Jurkat, Clone E6-1 (cell line): Measurements from ENCODE around the gene CD109.
"Not testable (repeated sequence)": the region's sequence is repeated elsewhere in the genome, so short reads cannot be mapped to it uniquely, and the experiment has no call there.

ENCODE experiments used
- DNase-seq: peaks from one replicate; pipeline ENCODE4 v3.0.0-alpha.2; 2011; ENCODE audit warnings: low read depth, low spot score
- H3K4me3 ChIP-seq: 2 replicates; pipeline ENCODE4 v1.5.1; 2011; ENCODE audit warnings: mild to moderate bottlenecking, low read length, control low read depth, moderate library complexity

Gene CD109

DNA sequence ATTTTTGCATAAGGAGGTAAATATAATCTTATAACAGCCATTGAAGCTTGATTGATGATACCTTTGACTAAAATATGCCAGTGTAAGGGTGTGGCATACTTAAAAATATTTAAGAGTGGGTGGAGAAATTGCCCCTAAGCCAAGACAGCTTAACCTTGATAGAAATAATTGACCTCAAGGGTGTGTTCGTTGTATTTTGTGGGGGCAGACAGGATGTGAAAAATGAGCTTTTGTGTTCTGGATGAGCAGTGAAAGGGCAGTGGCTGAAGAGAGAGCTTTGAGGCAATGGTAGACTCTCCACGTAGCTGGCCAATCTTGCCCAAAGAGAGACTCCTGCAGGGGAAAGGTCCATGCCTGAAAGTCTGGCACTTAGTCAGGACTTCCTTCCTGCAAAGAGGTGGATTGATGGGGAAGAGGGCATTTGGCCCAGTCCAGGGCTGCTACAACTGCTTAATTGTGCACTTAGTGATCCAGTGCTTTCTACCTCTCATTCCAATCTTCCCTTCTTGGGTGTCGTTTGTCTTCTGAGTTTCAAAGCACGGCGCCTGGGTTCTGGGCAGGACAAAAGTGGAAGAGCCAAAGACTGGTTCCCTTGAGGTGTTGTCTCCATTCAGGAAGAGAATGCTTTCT is 15.6 kb upstream of the CD109 start:
- no peak overlapping the region for H3K4me3 ChIP-seq
- no peak for DNase-seq

DNA sequence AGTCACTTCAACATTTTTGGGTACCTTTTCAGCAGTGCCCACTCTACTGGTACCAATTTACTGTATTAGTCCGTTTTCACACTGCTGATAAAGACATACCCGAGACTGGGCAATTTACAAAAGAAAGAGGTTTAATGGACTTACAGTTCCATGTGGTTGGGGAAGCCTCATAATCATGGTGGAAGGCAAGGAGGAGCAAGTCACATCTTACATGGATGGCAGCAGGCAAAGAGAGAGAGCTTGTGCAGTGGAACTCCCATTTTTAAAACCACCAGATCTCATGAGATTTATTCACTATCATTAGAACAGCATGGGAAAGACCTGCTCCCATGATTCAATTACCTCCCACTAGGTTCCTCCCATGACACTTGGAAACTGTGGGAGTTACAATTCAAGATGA is 12.4 kb upstream of the CD109 start:
- DNase-seq, H3K4me3 ChIP-seq: not testable (repeated sequence)

DNA sequence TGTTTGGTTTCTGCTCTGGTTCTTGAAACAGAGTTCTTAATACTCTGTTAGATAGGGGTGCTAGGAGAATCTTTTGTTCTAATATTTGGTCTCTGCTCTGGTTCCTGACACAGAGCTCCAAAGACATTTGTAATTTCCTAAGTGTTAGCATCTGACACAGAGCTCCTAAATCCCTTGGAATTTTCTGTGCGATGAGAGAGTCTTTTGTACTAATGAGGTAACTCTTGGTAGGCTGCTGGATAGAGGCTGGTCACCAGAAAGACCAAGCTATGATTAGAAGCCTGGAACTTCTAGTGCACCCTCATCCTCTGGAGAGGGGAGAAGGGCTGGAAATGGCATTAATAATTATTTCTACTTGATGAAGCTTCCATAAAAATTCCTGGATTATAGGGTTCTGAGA is 7.7 kb upstream of the CD109 start:
- no peak for DNase-seq
- H3K4me3 ChIP-seq, result no peak overlapping the region

DNA sequence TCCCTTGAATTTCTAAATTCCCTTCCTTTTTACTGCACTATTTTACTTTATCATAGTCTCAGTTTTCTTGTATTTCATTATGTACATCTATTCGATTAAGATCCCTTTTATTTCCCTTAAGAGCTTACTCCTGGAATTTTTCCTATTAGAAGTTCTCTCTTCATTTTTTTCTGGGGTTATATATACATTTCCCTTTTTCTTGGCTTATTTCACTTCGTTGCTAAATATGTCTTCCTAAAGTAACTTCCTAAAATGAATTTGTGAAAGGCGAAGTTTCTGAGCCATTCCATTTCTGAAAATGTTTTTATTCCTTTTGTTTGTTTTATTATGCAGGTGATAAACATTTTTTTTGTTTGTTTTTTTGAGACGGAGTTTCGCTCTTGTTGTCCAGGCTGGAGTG is 5.9 kb upstream of the CD109 start:
- DNase-seq, result no peak
- no peak overlapping the region for H3K4me3 ChIP-seq

DNA sequence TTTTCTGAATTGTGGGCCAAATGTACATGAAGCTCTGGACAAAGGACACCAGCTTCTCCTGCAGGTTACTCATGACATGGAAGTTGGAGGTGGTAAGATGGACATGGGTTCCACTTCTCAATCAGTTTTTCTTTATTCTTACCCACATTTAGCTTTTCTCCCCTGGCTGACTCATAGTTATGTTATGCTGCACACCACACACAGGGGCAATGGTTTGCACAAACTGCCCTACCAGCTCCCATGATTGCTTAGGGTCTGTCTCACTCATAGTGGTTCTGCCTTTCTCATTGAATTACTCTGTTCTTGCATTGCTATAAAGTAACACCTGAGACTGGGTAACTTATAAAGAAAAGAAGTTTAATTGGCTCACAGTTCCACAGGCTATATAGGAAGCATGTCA is 4.5 kb upstream of the CD109 start:
- DNase-seq, result no peak
- no peak overlapping the region for H3K4me3 ChIP-seq

DNA sequence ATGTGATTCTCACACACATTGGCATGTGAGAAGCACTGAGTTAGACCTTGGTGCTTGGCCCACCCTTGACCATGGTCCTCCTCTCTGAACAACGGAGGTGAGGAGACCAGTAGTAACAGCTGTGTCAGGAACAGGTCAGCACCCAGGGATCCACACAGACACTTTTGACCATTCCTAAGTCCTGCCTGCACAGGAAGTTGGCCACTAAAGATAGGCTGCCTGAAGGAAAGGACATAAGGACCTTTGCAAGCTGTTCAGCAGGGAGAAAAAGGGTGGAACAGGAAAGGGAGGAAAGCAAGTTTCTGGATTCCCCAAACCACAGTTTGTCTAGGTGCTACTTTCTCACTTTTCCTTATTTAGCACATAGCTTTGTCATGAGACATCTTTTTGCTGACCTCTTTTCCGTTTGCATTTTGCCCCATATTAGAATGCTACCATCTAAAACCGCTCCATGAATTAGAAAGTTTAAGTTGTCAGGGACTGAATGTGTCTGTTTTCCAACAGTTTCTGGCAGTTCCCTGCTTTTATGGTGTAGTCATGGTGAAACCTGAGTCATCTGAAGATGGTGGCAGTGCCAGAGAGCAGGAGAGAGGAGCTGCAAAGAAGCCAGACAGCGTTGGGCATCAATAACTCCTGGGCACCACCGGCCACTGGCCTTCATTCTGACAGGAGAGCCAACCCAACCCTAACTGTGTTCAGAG is 1.1 kb upstream of the CD109 start:
- DNase-seq, result no peak
- H3K4me3 ChIP-seq, result no peak overlapping the region

DNA sequence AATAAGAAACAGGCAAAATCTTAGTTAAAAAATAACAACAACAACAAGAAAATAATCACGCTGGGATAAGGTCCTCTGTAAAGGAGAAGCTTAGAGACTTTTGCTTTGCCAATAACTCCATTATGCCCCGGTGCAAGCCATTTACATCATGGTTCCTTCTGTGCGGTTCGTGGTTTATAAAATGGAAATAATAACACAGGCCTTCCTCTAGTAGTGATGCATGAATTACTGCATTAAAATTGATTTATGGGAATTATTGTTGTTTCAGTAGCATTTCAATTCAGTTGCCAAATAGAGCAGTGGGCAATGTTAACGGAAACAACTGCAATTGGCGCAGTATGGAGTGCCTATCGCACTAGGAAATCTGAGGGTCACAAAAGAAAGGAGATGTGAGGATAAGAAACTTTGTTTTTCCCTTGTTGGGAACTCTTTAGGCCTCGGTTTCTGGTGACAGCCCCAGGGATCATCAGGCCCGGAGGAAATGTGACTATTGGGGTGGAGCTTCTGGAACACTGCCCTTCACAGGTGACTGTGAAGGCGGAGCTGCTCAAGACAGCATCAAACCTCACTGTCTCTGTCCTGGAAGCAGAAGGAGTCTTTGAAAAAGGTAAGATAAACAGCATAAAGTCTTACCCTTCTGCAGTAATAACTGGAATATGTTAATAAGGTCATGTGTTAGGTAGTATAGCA is 1.1 kb downstream of the CD109 start:
- no peak overlapping the region for H3K4me3 ChIP-seq
- no peak for DNase-seq

DNA sequence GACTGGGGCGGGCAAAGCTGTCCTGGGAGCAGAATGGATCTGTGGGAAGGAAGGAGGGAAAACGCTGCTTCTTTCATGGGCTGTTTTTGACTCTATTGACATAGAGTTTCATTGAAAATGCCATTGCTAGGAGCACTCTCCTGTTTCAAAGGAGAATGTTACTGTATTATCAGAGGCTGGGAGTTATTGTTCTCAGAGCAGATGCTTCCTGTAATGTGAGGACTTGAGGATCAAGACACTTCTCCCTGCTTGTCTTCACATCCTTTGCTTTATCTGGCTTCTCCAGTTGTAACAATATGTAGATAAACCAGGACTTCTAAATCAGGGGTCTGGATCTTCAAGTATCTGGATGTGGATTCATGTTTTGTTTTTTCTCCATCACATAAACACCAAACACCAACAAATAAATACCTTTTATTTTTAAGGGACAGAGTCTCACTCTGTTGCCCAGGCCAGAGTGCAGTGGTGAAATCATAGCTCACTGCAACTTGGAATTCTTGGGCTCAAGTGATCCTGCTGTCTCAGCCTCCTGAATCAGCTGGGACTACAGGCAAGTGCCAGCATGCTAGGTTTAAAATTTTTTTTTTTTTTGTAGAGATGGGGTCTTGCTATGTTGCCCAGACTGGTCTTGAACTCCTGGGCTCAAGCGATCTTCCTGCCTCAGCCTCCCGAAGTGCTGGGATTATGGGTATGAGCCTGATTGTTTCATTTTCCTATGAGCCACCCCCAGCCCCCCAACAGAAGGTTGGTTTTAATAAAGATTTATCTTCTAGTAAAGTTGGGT is 3.9 kb downstream of the CD109 start:
- H3K4me3 ChIP-seq, result no peak overlapping the region
- no peak for DNase-seq

DNA sequence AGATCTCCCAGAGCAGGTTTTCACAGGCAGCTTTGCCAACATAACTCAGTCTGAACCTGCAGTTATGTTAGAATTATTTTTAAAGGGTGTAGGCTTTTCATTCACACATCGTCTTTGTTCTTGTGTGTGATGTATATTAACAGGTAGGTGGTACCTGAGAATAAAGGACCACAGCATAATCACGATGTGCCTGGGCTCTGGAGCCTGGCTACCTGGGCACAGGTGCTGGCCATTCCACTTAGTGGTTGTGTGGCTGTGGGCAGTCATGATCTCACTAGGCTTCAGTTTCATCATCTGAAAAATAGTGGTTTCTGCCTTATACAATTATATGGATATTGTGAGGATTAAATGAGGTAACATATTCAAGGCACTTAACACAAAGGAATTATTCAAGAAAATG is 6.4 kb downstream of the CD109 start:
- no peak overlapping the region for H3K4me3 ChIP-seq

DNA sequence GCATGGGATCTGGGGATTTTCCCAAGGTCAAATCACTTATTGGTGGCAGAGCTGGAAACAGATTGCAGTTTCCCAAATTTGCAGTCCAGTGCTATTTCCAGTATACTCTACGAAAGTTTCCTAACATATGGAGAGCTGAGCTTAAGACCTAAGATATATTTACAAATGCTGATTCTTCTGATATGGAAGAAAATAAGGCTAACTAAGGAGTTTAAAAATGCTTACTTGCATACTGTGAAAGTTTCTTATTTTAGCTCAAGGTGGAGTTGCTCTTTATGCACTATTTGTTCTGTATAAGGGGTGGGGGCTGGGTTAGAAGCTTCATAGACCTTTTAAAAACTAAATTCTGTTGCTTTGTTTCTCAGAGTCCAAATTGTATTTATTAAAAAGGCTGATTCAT is 7.5 kb downstream of the CD109 start:
- no peak for DNase-seq
- no peak overlapping the region for H3K4me3 ChIP-seq

More for the DNA sequence above, 6.4 kb downstream of the CD109 start:
- DNase-seq, result no peak

DNA sequence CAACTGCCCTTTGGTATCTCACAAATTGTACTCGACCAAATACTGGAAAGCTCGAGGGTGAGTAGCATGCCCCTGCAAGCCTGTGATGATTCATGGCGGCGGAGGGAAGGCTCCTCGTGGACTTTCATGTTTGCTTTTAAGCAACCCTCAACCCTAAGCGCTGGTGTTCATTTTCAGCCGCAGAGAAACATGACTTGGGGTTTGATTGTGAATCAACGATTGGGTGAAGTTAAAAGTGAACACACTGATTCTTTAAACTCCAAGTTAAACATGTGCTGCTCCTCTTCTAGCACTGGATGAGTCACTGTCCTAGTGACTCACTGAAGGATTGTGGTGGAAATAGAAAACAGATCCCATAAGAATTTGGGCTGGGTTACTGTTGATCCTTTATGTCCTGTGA is 8.3 kb downstream of the CD109 start:
- no peak overlapping the region for H3K4me3 ChIP-seq
- DNase-seq, result no peak

DNA sequence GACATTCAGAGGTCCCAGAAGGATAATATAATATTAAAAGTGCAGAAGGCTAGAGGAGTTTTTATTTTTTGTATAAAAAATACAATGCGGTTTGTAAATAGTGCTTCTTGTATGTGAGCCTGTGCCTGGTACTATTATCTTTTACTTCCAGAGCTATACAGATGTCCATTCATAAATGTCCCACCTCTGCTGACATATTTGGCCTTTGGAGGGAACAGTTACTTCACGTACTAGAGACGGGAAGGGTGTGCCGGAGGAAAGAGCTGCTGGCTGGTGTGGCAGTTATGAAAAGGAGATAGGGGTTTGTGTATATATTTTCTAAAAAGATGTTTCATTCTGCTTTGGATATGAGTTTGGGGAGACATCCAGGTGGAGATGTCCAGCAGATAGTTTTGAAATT is 8.8 kb downstream of the CD109 start:
- DNase-seq, result no peak
- no peak overlapping the region for H3K4me3 ChIP-seq

DNA sequence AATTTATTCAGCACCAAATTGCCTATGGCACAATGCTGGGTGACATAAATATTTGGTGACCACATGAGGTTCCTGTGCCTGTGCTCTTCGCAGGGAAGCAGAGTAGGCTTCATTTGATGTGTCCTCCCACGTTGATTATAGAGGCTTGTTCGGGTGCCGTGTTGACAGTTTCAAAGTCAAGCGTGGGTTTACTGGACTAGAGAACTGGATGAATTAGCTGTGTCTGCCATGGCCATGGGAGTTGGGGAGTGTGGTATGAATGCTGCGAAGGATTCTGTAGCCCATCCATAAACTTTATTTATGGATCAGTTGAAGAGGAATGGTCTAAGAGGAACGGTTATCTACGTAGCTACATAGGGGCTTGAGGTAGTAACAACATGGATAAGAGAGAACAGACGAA is 11.0 kb downstream of the CD109 start:
- no peak for DNase-seq
- H3K4me3 ChIP-seq, result no peak overlapping the region

DNA sequence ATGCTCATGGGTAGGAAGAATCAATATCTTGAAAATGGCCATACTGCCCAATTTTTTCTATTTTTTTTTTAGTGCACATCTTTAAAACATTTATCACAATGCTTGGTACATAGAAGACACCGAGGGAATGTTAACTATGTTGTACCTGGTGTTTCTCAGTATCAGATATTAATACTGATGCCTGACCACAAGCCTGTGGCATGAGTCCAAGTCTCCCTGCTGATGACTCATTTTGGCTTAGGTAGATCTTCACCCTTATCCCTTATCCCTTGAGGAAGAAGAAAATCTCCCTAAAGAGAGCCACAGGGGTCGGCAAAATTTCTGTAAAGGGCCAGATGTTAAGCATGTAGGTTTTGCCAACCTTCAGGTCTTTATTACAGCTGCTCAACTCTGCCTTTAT is 14.5 kb downstream of the CD109 start:
- no peak for DNase-seq
- H3K4me3 ChIP-seq, result no peak overlapping the region

DNA sequence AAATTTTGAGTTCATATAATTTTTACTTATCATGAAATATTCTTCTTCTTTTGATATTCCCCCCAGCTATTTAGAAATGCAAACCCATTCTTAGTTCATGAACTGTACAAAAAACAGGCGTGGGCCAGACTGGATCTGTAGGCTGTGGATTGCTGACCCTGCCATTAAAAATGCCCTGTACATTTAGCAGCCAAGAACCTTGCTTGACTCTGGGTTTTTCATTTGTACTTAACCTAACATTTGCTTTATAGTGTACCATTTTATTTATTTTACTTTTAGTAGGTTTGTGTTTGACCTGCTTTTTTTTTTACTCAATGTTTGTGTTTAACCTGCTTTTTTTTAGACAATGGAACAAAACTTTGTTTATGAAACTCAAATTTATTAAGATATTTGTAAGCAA is 14.9 kb downstream of the CD109 start:
- DNase-seq, result no peak
- no peak overlapping the region for H3K4me3 ChIP-seq

DNA sequence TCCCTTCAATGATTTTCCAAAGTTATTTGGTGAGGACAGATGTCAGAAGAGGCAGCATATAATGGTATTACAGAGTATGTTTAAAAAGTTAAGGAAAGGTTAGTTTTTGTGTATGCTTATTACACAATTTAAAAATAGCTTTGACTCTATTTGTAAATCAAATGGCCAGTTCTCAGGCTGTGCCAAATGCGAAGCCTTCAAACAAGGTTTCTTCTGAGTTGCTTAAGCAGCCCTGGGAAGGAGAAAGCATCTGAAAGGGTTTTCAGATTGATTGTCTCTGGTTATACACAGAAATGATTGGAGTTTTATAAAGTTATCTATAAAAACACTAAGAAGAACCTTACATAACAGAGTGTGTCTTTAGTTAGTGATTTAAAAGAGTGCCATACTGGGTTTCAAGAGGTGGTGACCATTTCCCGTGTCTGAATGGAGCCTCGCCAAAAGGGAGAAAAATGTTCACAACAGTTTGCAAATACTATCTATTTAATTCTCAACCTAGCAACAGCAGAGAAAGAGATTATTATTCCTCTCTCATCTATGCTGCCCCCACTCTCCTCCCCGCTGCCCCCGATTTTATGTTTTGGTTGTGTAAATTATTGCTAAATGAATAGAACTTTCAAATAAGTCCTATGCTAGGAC is 16.7 kb downstream of the CD109 start:
- no peak overlapping the region for H3K4me3 ChIP-seq
- no peak for DNase-seq

DNA sequence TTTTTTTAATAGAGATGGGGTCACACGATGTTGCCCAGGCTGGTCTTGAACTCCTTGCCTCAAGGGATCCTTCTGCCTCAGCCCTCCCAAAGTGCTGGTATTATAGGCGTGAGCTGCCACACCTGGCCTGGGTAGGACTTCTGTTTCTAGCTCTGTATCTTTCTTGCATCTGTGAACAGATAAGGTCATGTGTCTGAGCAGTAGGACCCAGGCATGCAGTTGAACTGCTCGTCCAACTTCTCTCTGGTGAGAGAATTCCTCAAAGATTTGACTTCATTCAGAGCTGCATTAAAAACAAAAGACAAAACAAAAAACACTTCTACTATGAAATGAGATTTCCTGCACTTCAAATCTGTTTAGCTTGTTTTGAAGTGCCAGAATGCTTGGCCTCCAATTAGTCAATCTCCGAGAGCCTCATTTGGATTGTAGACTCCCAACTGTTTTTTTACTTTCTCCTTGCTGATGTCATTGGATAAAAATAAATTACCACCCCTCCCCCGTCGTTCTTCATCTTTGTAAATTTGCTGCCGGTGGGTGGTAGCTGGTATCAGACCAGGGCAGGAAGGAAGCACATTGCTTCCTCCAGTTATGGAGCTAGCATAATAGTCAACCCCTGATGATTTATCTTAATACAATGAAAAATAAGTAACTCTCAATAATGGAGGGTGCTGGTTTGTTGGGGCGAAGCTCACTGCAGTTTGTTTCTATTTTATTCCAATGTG is 17.6 kb downstream of the CD109 start:
- DNase-seq, result peak; percentile 5
- H3K4me3 ChIP-seq, result no peak overlapping the region

DNA sequence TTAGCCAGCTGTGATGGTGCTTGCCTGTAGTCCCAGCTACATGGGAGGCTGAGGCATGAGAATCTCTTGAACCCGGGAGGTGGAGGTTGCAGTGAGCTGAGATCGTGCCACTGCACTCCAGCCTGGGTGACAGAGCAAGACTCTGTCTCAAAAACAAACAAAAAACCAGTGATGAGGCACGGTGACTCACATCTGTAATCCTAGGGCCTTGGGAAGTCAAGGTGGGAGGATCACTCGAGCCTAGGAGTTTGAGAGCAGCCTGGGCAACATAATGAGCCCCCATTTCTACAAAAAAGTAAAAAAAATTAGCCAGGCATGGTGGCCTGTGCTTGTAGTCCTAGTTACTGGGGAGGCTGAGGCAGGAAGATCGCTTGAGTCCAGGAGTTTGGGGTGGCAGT is 19.1 kb downstream of the CD109 start:
- H3K4me3 ChIP-seq, DNase-seq: not testable (repeated sequence)

DNA sequence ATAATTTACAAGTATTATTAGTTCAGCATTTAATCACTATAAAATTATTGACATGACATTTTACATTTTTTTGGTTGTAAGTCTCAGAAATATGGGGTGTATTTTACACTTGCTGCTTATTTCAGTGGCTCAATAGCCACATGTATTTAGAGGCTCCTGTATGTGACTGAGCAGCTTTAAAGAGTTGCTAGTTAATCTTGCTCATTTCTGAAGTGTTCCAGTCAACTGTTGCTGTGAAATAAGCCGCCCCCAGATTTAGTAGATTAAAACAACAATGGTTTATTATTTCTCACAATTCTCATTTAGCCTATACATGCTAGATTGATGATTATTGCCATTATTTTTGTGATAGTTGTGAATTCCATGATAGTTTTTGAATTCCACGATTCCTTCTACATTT is 23.0 kb downstream of the CD109 start:
- no peak for DNase-seq

More for the DNA sequence above, 23.0 kb downstream of the CD109 start:
- no peak overlapping the region for H3K4me3 ChIP-seq
